Cerebellar nuclear complex (tissue), 1 donor: ENCODE data around the gene PRKCZ.
"Not testable (repeated sequence)": the region's sequence is repeated elsewhere in the genome, so short reads cannot be mapped to it uniquely, and the experiment has no call there.

Source experiments
- DNase-seq, 2 experiments: peaks; one replicate each; lab custom pipeline; 2025; lab: John Stamatoyannopoulos, UW

Gene PRKCZ

DNA sequence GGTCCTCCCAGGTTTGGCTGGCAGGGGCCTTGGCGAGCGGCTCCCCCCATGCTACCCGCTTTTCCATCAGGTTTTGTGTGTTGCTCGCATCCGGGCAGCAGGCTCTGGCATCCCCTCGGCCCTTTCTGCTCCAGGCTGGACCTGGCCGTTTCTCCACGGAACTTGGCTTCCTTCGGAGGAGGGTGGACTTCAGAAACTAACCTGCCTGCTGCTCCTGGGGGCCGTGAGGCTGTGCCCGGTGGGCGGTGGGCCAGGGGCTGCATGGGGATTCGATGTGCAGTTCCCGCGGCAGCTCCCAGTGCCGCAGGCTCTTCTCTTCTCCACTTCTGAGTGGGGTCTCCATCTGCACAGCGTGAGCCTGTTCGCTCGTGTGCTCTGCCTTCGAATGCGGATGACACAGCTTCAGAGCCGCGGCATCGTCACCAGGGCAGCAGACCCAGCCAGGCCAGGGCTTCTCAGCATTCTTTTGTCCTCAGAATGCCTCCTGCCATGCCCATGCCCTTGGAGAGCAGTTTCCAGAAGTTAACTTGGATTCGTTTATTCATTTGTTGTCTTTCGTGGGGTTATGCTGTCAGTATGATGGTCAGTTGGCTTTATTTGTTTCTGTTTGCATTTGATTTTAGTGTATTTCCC lies 36.4 kb downstream of the PRKCZ start:
- DNase-seq, result no peak

DNA sequence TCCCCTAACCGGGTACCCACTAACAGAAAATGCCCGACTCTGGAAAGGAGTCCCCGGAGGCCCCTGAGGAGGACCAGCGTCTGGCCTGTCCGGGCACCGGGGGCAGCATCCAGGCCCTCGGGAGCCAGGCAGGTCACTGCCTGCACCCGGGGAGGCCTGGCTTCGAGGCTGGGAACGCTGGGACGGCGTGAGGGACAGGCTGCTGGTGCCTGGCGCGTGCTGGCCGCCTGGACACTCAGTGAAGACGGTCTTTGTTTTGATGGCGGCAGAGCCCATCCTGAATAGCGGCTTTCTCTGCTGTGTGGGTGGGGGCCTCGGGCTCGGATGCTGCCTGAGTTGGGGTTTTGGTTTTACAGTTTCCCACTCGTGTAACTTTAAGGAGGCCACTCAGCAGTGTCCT lies 37.6 kb downstream of the PRKCZ start:
- no peak for DNase-seq

DNA sequence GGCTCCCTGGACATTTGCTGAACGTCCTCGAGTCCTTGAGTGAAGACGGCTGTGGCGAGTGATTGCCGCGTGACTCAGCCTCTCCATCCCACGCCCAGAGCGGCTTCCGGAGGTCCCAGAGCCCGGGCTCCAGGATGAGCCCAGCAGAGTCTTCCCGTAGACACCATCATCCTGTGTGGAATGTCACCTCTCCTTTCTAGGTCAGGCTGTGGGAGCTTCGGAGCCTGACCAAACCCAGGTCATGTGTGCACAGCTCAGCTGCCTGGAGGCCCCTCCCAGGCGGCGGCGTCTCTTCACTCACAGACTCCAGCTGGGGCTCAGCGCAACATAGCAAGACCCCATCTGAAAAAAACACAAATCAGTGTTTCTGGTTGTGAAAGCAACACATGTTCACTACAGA lies 38.2 kb downstream of the PRKCZ start:
- DNase-seq, result no peak

- DNase-seq, result no peak
These were observed 38.8 kb downstream of the PRKCZ start for GRCh38 chr1:2089051-2089450.

- no peak for DNase-seq
These were observed 40.1 kb downstream of the PRKCZ start for GRCh38 chr1:2090216-2090890.

GRCh38 chr1:2091611-2092604 lies 41.7 kb downstream of the PRKCZ start:
- no peak for DNase-seq

GRCh38 chr1:2093055-2093454 lies 42.8 kb downstream of the PRKCZ start:
- DNase-seq, result no peak

- DNase-seq, result no peak
These were observed 43.4 kb downstream of the PRKCZ start for GRCh38 chr1:2093636-2094035.

DNA sequence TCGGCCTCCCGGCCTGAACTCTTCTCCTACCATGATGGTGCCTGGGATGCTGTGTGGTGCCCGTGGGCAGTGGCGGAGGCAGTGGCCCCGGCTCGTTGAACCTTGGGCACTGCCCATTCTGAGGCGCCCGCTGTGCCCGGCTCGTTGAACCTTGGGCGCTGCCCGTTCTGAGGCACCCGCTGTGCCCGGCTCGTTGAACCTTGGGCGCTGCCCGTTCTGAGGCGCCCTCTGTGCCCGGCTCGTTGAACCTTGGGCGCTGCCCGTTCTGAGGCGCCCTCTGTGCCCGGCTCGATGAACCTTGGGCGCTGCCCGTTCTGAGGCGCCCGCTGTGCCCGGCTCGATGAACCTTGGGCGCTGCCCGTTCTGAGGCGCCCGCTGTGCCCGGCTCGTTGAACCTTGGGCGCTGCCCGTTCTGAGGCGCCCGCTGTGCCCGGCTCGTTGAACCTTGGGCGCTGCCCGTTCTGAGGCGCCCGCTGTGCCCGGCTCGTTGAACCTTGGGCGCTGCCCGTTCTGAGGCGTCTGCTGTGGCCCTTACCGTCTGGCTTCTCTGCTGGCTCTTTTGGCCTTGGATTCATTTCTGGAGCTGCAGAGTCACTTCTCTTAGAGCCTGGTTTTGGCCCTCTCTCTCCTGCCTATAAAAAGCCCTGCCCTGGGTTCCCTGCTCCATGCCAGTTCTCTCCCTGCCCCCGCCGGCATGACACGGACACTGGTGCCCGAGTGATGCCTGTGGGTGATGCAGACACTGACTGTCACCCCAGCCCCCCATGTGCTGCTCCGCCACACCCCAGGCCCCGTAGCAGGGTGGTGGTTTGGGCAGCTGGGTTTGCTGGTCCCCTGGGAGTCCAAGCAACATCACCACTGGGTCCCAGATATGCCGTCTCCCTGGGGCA lies 44.3 kb downstream of the PRKCZ start:
- DNase-seq, result not testable (repeated sequence)

- no peak for DNase-seq
These were observed 45.2 kb downstream of the PRKCZ start for GRCh38 chr1:2095394-2095793.

- DNase-seq, result no peak
These were observed 45.9 kb downstream of the PRKCZ start for GRCh38 chr1:2095981-2096736.

DNA sequence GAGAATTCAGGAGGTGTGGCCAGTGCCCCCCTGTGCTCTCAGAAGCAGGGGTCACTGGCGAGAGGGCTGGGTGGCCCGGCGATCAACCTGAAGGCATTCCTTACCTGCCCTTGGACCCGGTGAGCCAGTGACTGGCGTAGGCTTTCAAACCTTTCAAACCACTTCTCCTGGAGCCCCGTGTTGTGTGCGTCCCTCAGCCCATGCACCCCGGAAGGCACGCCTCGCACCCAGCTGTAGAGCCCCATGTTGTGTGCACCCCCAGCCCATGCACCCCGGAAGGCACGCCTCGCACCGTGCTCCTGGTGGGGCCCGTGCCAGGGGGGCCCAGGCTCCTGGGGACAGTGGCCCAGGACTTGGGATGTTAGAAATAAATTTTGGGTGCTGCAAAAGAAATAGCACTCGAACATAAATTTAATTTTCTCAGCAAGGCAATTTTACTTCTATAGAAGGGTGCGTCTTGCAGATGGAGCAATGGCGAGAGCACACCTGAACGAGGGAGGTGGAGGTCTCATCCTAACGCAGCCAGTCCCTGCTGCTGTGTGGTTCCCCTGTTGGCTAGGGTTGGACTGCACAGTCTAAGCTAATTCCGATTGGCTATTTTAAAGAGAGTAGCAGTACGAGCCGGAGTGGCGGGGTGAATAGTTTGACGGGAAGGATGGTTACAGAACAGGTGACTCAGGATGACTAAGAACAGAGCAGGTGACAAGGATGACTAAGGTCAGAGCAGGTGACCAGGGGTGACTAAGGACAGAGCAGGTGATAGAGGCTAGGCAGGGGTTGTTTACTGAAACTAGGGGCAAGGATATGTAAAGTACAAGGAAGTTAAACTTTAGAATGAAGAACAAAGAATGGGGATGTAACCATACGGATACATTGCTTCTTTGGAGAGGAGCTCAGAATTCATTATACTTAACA lies 47.4 kb downstream of the PRKCZ start:
- DNase-seq, result no peak

GRCh38 chr1:2098301-2098698 lies 48.1 kb downstream of the PRKCZ start:
- no peak for DNase-seq

- peak in 1 of 2 experiments; percentile 40 for DNase-seq
These were observed 48.9 kb downstream of the PRKCZ start for GRCh38 chr1:2098839-2099785.

DNA sequence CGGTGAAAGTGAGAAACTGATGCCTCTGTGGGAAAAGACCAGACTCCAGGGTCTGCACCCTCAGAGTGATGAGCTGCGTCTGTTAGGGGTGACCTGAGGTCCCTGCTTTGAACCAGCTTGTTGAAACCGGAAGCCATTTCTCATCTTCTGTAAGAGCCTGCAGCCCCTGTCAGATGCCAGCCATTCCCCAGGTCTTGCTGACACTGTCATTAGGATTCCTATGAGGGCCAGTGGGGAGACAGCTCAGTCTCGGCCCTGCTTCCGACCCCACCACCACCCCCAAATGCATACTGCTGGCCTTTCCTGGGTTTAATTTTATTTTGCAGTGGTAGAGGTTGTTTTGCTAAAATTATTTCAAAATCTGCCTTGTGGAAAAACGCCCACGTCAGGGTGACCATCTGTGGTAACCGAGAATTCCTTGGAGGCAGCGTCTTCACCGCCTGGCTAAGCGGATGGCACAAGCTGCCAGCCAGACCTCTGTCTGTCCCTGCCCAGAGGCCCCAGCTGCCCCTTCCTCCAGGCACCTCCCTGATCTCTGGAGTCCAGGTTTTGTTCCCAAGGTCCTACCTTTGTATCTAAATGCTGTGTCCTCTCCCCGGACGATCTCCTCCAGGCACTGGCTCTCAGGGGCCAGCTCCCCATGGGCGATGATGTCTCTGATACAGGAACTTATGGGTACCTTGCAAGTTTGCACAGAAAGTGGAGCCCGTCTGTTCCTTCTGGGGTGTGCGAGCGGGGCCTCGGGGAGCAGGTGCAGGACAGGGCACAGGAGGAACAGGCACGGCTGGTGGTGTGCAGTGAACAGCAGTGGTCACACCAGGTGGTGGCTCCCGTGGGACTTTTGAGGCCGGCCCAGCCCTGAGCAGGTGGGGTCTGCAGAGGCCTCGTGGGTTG lies 49.9 kb downstream of the PRKCZ start:
- no peak for DNase-seq

GRCh38 chr1:2100780-2101108 lies 50.5 kb downstream of the PRKCZ start:
- DNase-seq, result no peak

DNA sequence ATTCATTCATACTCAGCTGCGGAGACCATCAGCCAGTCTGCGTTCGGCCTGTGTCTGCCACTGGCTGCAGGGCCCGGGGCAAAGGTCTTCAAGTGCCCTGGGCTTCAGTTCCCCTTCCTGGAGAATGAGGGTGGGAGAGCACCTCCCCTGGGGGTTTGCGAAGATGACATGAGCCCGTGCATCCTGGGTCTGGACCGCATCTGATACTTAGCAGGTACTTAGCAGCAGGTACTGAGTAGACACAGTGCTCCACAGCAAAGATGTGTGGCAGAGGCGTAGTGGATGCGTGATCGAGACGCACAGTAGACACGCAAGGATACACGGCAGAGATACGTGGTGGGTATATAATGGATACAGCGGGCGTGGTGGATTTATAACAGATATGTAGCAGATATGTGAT lies 51.3 kb downstream of the PRKCZ start:
- no peak for DNase-seq

DNA sequence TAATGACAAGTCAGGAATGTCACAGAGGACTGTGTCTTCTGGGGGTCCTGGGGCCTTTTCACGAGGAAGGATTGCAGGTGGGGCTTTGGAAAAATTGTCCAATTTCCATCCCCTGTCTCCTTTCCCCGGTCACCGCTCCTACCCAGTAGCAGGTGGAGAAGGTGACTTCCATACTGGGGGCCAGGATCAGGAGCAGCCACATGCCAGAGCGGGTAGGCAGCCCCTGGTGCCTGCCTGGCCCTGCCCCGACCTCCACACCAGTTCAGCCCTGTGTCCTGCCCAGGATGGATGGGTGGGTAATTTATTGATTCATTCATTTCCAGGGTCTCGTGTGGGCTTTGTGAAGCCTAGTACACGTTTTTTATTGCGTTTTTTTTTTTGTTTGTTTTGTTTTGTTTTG lies 51.7 kb downstream of the PRKCZ start:
- DNase-seq, result no peak
